Brain pericyte (primary cell): ENCODE results near the gene SLC22A3.

ENCODE experiments used
- DNase-seq: peaks from one replicate; pipeline ENCODE4 v3.0.0-alpha.2; 2012; ENCODE audit warnings: low read depth, low spot score

SLC22A3 gene

DNA sequence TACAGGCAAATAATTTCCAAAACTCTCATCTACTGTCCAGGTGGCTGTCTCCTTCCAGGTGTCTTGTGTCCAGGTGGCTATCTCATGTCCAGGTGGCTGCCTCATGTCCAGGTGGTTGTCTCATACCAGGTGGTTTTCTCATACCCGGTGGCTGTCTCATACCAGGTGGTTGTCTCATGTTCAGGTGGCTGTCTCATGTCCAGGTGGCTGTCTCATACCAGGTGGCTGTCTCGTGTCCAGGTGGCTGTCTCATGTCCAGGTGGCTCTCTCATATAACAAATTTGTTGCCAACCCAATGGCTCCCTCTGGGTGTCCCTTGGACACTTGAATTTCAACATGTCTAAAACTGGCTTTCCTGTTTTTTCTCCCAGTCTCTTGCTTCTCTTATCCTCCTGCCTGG is 14.3 kb upstream of the SLC22A3 start:
- no peak for DNase-seq

- DNase-seq: no peak
Observed at GRCh38 chr6:160336200-160336599, 12.0 kb upstream of the SLC22A3 start.

- DNase-seq: no peak
Observed at GRCh38 chr6:160337301-160337700, 10.9 kb upstream of the SLC22A3 start.

- no peak for DNase-seq
Observed at GRCh38 chr6:160337991-160338390, 10.2 kb upstream of the SLC22A3 start.

DNA sequence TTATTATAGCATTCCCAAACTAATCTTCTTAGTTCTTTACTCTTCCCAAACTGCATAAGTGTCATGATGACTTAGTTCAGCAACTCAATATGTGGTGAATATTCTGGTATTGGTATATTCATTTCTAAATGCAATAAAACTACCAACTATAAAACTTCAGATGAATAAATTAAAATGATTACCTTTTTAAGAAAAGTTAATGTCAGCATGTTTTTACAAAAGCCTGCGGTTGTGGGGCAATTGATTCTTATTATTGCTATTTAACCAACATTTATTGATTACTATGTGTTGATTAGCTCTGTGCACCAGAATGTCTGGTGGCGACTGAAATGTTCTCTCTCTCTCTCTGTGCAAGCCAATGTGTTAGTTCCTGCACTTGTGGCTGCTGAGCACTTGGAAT is 5.0 kb upstream of the SLC22A3 start:
- DNase-seq: no peak

DNA sequence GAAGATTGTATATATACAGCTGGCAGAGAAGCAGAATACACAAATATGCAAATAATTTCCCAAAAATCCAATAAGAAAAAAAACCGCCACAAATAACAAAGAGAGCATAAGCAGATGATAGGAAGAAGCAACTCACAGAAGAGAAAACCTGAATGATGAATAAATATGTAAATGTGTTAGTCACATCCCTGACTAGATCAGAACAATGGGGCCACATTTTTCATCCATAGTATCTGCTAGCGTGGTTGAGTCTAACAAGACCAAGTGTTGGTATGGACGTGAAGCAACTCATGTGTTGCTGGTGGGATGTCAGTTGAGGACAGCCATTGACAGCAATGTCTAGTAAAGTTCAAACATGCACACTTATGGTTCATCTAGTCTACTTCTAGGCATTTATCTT is 3.9 kb upstream of the SLC22A3 start:
- DNase-seq: no peak

- no peak for DNase-seq
Observed at GRCh38 chr6:160347259-160348222, 637 bp upstream of the SLC22A3 start.

GRCh38 chr6:160349020-160349441 is 853 bp downstream of the SLC22A3 start:
- DNase-seq: no peak

- DNase-seq: no peak
Observed at GRCh38 chr6:160349814-160350350, 1.7 kb downstream of the SLC22A3 start.

DNA sequence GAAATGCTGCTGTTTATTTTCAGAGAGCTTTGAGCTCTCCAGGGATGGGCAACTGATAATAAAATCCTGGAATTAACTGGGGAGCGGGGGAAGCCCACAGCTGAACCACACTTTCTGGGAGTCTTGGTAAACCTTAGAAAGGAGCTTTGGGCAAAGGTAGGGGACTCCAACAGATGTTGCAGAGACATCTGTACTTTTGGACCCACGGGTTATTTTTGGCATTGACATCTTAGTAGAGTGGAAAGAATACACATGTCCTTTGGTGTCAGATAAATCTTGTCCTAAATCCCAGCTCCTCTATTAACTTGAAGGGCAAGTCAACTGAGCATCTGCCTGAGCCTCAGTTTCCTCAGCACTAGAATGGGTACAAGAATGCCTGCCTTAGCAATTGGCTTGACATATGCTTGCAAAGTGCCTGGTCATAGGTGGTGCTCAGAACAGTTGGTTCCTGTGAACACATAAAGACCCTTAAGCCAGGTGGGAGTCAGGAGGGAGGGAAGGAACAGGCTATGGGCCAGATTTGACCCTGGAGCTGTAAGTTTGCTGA is 5.8 kb downstream of the SLC22A3 start:
- no peak for DNase-seq

DNA sequence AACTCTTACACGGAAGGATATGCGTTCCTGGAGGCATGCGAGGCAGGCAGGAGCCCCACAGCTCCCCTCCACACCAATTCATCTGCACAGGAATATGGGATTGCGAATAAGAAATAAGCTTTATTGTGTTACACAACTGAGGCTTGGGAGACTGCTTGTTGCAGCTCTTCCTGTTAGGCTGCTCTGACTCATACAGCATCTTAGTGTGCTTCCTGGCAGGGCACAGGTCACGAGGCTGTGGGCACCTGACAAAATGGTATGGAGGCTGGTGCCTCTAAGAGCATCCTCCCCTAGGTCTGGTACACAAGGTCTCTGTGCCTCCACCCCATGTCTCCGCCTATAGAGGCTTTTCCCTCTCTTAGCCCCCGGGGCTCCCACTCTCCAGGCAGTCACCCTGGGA is 6.8 kb downstream of the SLC22A3 start:
- DNase-seq: no peak

DNA sequence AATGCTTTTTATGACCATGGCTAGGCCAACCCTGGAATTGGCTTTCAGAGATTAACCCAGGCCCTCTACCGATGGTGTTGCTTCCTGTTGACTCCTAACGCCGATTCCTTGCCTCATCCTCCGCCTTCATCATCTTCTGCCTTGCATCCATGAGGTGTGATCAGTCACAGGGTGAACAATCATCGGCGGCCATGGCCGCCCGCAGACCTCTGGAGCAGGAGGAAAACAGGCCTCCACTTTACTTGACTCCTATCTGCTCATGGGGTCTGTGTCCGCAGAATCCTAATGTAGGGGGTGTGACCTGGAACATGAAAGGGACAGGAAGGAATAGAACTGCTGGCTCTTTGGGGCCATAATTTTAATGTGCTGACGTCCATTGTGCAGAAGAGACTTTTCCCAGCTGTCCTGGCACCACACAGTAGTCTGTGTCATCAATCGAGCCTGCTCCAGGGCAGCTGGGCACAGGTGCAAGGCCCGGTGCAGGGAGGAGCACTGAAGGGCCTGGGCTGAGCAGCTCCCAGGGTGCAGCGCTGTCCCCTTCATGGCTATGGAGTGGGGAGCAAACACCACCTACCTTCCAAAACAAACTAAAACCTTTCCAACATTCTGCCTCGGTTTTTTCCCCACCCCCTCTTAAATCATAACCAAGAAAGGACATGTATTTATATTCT is 8.0 kb downstream of the SLC22A3 start:
- no peak for DNase-seq

DNA sequence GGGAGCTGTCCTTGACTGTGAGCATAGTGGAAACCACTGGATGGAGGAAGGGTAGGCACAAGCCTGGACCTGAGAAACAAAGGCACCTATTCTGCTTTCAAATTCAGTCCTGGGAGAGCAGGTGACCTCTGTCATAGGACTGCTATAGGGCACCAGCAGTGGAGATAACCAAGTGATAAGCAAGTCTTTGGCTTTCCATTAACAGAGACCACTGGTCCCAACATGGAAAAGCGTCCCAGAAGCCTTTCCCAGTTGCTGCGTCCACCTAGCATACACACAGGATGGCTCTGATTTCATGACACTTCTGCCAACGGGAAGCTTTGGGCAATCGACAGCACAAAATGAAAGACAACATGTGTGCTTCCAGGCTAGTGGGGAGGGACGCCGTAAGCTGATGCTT is 8.9 kb downstream of the SLC22A3 start:
- no peak for DNase-seq

DNA sequence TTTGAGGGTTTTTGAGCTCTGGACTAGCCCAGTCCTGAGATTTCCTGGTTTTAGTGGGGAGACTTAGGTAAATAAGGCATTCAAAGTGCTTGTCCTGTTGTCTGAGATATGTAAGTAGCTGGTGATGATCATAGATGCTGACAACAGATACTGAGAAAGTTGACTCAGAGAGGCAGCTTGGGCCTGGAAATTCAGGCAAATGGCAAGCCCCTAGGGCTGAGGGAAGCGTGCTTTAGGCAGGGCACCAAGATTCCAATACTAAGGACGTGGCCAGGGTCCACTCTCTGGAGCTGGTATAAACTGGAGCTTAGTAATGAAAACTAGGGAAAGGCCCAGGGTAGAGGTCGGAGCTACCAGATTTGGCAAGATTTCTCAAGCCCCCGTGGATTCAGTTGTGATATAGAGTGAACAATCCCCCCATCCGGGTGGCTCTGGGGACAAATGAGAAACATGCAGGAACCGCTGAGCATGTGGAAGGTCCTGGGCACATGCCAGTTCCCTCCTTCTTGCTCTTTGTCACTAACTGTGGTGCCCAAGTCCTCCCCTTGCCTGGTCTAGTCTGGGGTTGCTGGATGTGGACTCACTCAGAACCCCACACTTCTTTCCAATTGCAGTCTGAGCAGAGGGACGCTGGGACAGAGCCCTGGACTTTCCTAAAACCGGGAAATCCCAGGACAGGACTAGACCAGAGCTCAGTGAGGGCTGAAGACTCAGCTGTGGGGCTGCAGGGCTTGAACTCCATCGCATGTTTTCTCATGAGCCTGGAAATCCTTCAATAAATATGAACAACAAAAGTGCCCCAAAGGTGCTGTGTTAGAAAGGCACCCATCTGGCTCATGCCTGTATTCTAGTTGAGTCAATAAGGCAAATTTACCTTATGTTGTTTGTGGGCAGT is 10.3 kb downstream of the SLC22A3 start:
- DNase-seq: no peak

GRCh38 chr6:160360955-160361354 is 12.8 kb downstream of the SLC22A3 start:
- no peak for DNase-seq

DNA sequence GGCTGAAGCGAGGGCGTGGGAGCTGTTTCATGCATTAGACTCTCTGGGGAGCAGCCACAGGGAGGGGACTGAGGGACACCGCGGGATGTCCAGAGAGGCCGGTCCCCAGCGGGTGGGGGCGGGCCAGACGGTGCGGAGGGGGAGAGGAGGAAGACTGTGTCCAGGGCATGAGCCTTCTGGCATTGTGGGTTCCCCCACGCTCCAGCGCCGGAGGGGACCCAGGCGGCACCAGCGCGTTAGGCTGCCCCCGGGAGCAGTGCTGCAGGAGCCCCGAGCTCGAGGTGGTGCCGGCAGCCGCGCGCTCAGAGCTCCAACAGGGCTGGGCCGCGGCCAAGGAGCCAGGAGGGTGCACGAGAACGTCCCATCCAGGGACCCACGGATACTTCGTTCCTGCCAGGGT is 14.4 kb downstream of the SLC22A3 start:
- DNase-seq: no peak

GRCh38 chr6:160363016-160363996 is 15.1 kb downstream of the SLC22A3 start:
- no peak for DNase-seq

- DNase-seq: no peak
Observed at GRCh38 chr6:160365117-160365516, 16.9 kb downstream of the SLC22A3 start.

DNA sequence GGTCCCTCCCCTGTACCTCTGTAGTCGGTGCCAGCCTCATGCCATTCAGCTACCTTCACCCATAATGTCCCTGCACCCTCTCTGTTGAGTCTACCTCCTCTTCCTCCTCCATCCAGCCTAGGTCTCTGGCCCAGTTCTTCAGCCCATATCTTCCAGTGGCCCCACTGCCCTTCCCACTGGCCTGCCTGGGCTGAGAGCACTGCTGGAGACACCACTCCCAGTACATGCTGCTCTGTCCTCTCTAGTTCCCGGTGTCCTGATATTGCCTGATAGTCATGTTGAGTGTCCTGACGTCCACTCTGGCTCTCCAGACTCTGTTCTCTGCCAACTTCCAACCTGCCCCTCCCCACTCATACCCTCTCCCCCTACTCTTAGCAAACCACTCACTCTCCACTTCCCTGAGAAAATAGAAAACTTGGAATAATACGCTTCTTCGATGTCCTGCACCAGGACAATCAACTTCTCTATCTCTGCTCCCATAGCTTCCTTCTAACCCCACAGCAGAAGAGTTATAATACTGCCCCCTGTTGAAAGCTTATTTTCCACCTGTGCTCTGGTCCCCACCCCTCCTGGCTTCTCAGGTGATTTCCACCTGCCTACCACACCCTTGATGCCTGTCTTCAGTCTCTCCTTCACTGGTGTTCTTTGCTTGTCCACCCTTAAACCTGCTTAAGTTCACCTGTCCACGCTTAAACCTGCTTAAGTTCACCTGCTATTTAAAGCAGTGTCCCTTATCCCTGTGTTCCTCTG is 19.8 kb downstream of the SLC22A3 start:
- no peak for DNase-seq
